Measurements from ENCODE around the gene SFRP5.

SFRP5 gene

DNA sequence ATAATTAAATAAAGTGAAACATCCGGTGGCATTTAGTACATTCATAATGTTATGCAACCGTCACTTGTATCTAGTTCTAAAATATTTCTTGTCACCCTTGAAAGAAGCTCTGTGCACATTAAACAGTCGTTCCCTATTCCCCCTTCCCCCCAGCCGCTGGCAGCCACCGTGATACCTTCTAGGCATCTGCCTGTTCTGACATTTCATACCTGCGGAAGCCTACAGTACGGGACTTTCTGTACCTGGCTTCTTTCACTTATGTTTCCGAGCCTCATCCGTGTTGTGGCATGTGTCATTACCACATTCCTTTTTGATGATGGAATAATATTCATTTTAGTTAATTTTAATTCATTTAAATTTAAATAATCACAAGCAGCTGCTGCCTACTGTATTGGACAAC, 13.9 kb upstream of the SFRP5 start:
- no peaks in the 10 kb centered on the region for H3K36me3 ChIP-seq (ENCODE audit: control insufficient read depth in 1 of 2, insufficient read depth in 2 of 2, low read length in 2 of 2)
- no peaks in the 10 kb centered on the region for H3K27me3 ChIP-seq (ENCODE audit: control insufficient read depth in 1 of 2, insufficient read depth in 2 of 2, low read length in 2 of 2)
- H3K9ac ChIP-seq (ENCODE audit: low read depth in 1 of 2, low read length in 2 of 2), result no peak overlapping the region
- peaks cover 12 to 37% of the 10 kb centered on the region in 2 donors for H3K4me1 ChIP-seq (ENCODE audit: control insufficient read depth in 1 of 2, insufficient read depth in 2 of 2, low read length in 2 of 2)
- H3K4me3 ChIP-seq (ENCODE audit: low read depth in 1 of 2, low read length in 2 of 2), result no peak overlapping the region
- H3K27ac ChIP-seq (ENCODE audit: low read depth, low read length), result no peak overlapping the region
- no peaks in the 10 kb centered on the region for H3K9me3 ChIP-seq (ENCODE audit: control insufficient read depth in 1 of 2, low read length in 2 of 2)

DNA sequence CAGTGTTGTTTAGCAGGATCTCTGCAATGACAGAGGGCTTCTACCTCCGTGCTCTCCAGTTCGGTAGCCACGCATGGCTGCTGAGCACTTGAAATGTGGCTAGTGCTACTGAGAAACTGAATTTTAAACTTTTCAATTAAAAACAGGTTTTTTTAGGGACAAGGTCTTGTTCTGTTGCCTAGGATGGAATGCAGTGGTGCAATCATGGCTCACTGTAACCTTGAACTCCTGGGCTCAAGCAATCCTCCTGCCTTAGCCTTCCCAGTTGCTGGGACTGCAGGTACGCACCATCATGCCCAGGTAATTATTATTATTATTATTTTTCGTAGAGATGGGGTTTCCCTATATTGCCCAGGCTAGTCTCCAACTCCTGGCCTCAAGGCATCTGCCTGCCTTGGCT, 13.4 kb upstream of the SFRP5 start:
- H3K27ac ChIP-seq (ENCODE audit: low read depth, low read length), result no peak overlapping the region
- H3K36me3 ChIP-seq (ENCODE audit: control insufficient read depth in 1 of 2, insufficient read depth in 2 of 2, low read length in 2 of 2), result no peaks in the 10 kb centered on the region
- no peaks in the 10 kb centered on the region for H3K27me3 ChIP-seq (ENCODE audit: control insufficient read depth in 1 of 2, insufficient read depth in 2 of 2, low read length in 2 of 2)
- H3K4me3 ChIP-seq (ENCODE audit: low read depth in 1 of 2, low read length in 2 of 2), result no peak overlapping the region
- H3K9me3 ChIP-seq (ENCODE audit: control insufficient read depth in 1 of 2, low read length in 2 of 2), result no peaks in the 10 kb centered on the region
- H3K4me1 ChIP-seq (ENCODE audit: control insufficient read depth in 1 of 2, insufficient read depth in 2 of 2, low read length in 2 of 2), result peaks cover 12 to 38% of the 10 kb centered on the region in 2 donors
- no peak overlapping the region for H3K9ac ChIP-seq (ENCODE audit: low read depth in 1 of 2, low read length in 2 of 2)

- H3K4me1 ChIP-seq (ENCODE audit: control insufficient read depth in 1 of 2, insufficient read depth in 2 of 2, low read length in 2 of 2), result peaks cover 12 to 32% of the 10 kb centered on the region in 2 donors
- no peaks in the 10 kb centered on the region for H3K9me3 ChIP-seq (ENCODE audit: control insufficient read depth in 1 of 2, low read length in 2 of 2)
- no peak overlapping the region for H3K27ac ChIP-seq (ENCODE audit: low read depth, low read length)
These were observed 12.5 kb upstream of the SFRP5 start for GRCh38 chr10:97784200-97784810.

DNA sequence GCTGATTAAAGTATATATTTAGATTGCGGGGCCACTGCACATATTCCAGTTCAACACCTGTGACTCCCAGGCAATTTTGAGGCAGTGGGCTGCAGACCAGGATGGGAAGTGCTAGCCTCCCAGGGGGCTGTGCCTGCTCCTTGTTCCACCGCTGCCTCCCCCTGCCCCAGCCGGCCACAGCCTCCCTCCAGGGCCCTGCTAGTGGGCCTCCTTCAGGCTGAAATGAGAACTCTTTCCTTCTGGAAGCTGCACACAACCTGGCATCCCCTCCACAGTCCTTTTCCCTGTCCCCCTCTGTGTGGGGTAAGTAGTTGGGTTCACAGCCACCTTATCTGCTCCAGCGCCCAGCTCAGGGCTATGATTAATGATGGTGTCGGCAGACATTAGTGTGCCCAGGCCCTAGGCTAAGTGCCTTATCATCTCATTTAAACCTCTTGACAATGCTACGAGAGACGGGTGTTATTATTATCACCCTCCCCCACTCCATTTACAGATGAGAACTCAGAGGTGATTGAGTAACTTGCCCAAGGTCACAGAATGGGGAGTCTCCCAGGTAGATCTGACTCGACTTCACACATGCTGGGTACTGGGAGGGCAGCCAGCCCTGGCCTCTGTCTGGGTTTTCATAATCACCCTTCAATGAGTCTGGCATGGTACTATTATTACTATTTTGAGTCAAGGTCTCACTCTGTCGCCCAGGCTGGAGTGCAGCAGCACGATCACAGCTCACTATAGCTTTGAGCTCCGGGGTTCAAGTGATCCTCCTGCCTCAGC, 10.8 kb upstream of the SFRP5 start:
- peaks cover 13 to 25% of the 10 kb centered on the region in 2 donors for H3K4me1 ChIP-seq (ENCODE audit: control insufficient read depth in 1 of 2, insufficient read depth in 2 of 2, low read length in 2 of 2)
- H3K9me3 ChIP-seq (ENCODE audit: control insufficient read depth in 1 of 2, low read length in 2 of 2), result no peaks in the 10 kb centered on the region
- no peak overlapping the region for H3K9ac ChIP-seq (ENCODE audit: low read depth in 1 of 2, low read length in 2 of 2)
- no peaks in the 10 kb centered on the region for H3K36me3 ChIP-seq (ENCODE audit: control insufficient read depth in 1 of 2, insufficient read depth in 2 of 2, low read length in 2 of 2)
- no peaks in the 10 kb centered on the region for H3K27me3 ChIP-seq (ENCODE audit: control insufficient read depth in 1 of 2, insufficient read depth in 2 of 2, low read length in 2 of 2)
- no peak overlapping the region for H3K4me3 ChIP-seq (ENCODE audit: low read depth in 1 of 2, low read length in 2 of 2)
- no peak overlapping the region for H3K27ac ChIP-seq (ENCODE audit: low read depth, low read length)

More at GRCh38 chr10:97784200-97784810, 12.5 kb upstream of the SFRP5 start:
- H3K9ac ChIP-seq (ENCODE audit: low read depth in 1 of 2, low read length in 2 of 2), result no peak overlapping the region
- H3K4me3 ChIP-seq (ENCODE audit: low read depth in 1 of 2, low read length in 2 of 2), result no peak overlapping the region
- no peaks in the 10 kb centered on the region for H3K36me3 ChIP-seq (ENCODE audit: control insufficient read depth in 1 of 2, insufficient read depth in 2 of 2, low read length in 2 of 2)
- H3K27me3 ChIP-seq (ENCODE audit: control insufficient read depth in 1 of 2, insufficient read depth in 2 of 2, low read length in 2 of 2), result no peaks in the 10 kb centered on the region

- Histone ChIP-seq H3K9ac (ENCODE audit: low read depth in 1 of 2, low read length in 2 of 2) (no peak overlapping the region), H3K4me3 (ENCODE audit: low read depth in 1 of 2, low read length in 2 of 2) (no peak overlapping the region), H3K27ac (ENCODE audit: low read depth, low read length) (no peak overlapping the region), H3K36me3 (ENCODE audit: control insufficient read depth in 1 of 2, insufficient read depth in 2 of 2, low read length in 2 of 2) (no peaks in the 10 kb centered on the region), H3K4me1 (ENCODE audit: control insufficient read depth in 1 of 2, insufficient read depth in 2 of 2, low read length in 2 of 2) (peaks cover 21 to 33% of the 10 kb centered on the region in 2 donors), H3K27me3 (ENCODE audit: control insufficient read depth in 1 of 2, insufficient read depth in 2 of 2, low read length in 2 of 2) (no peaks in the 10 kb centered on the region), H3K9me3 (ENCODE audit: control insufficient read depth in 1 of 2, low read length in 2 of 2) (no peaks in the 10 kb centered on the region)
These were observed 10.0 kb upstream of the SFRP5 start for GRCh38 chr10:97781618-97782331.

DNA sequence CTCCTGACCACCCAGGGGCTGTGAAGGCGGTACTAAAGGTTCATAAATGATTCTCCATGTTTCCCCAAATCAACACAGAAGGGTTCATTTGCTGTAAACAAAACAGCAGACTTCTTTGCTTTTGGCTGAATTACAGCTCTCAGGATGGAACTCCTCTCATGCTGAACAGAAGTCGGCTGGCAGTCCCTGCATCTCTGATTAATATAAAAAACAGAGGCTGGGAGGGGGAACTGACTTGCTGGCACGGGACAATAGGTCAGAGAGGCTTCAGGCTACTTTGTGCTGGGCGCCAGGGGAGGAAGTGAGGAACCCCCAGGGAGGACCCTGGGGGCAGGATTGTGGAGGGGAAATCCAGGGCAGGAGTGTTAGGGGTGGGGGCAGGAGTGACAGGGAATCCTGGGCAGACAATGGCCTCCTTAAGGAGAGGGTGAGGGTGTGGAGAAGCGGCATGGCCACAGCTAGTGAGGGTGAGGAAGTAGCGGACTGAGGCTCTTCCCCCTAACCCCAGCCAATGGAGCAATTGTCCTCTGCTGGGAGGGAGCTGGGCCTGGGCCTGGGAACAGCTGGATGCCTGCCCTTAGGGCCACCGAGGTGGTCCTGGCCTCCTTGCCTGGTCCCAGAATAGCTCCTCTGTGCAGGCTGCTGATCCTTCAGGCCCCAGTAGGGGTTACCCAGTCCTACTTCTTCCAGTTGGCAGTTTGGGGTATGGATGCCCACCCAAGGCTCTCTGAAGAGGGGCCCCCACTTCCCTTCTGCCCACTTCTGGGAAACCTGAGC, 9.2 kb upstream of the SFRP5 start:
- H3K9ac ChIP-seq (ENCODE audit: low read depth in 1 of 2, low read length in 2 of 2), result no peak overlapping the region
- H3K4me1 ChIP-seq (ENCODE audit: control insufficient read depth in 1 of 2, insufficient read depth in 2 of 2, low read length in 2 of 2), result peaks cover 22 to 34% of the 10 kb centered on the region in 2 donors
- no peak overlapping the region for H3K27ac ChIP-seq (ENCODE audit: low read depth, low read length)
- no peaks in the 10 kb centered on the region for H3K9me3 ChIP-seq (ENCODE audit: control insufficient read depth in 1 of 2, low read length in 2 of 2)
- H3K4me3 ChIP-seq (ENCODE audit: low read depth in 1 of 2, low read length in 2 of 2), result no peak overlapping the region
- no peaks in the 10 kb centered on the region for H3K36me3 ChIP-seq (ENCODE audit: control insufficient read depth in 1 of 2, insufficient read depth in 2 of 2, low read length in 2 of 2)
- no peaks in the 10 kb centered on the region for H3K27me3 ChIP-seq (ENCODE audit: control insufficient read depth in 1 of 2, insufficient read depth in 2 of 2, low read length in 2 of 2)

- no peaks in the 10 kb centered on the region for H3K9me3 ChIP-seq (ENCODE audit: control insufficient read depth in 1 of 2, low read length in 2 of 2)
- no peak overlapping the region for H3K27ac ChIP-seq (ENCODE audit: low read depth, low read length)
- H3K4me1 ChIP-seq (ENCODE audit: control insufficient read depth in 1 of 2, insufficient read depth in 2 of 2, low read length in 2 of 2), result peaks cover 29 to 36% of the 10 kb centered on the region in 2 donors
- H3K36me3 ChIP-seq (ENCODE audit: control insufficient read depth in 1 of 2, insufficient read depth in 2 of 2, low read length in 2 of 2), result no peaks in the 10 kb centered on the region
- H3K27me3 ChIP-seq (ENCODE audit: control insufficient read depth in 1 of 2, insufficient read depth in 2 of 2, low read length in 2 of 2), result no peaks in the 10 kb centered on the region
- H3K9ac ChIP-seq (ENCODE audit: low read depth in 1 of 2, low read length in 2 of 2), result no peak overlapping the region
- no peak overlapping the region for H3K4me3 ChIP-seq (ENCODE audit: low read depth in 1 of 2, low read length in 2 of 2)
These were observed 8.2 kb upstream of the SFRP5 start for GRCh38 chr10:97779975-97780374.

DNA sequence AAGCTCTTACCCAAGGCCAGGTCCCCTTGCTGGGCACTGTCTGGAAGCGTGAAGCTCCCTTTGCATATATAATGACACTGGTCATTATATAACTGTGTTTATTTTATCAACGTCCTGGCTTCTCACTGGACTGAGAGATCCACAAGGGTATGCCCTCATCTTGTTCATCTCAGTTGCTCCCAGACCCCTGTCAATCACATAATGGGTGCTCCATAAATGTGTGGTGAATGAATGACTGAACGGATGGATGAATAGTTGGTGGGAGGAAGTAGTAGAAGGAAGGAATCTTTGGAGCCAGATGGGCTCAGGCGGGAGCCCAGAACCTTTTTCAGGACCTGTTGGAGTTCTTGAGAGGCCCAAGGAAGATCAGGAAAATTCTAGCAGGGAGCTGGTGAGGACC, 7.7 kb upstream of the SFRP5 start:
- Histone ChIP-seq H3K27me3 (ENCODE audit: control insufficient read depth in 1 of 2, insufficient read depth in 2 of 2, low read length in 2 of 2) (no peaks in the 10 kb centered on the region), H3K4me1 (ENCODE audit: control insufficient read depth in 1 of 2, insufficient read depth in 2 of 2, low read length in 2 of 2) (peaks cover 29 to 41% of the 10 kb centered on the region in 2 donors), H3K9ac (ENCODE audit: low read depth in 1 of 2, low read length in 2 of 2) (no peak overlapping the region), H3K27ac (ENCODE audit: low read depth, low read length) (no peak overlapping the region), H3K4me3 (ENCODE audit: low read depth in 1 of 2, low read length in 2 of 2) (no peak overlapping the region), H3K36me3 (ENCODE audit: control insufficient read depth in 1 of 2, insufficient read depth in 2 of 2, low read length in 2 of 2) (no peaks in the 10 kb centered on the region), H3K9me3 (ENCODE audit: control insufficient read depth in 1 of 2, low read length in 2 of 2) (no peaks in the 10 kb centered on the region)

DNA sequence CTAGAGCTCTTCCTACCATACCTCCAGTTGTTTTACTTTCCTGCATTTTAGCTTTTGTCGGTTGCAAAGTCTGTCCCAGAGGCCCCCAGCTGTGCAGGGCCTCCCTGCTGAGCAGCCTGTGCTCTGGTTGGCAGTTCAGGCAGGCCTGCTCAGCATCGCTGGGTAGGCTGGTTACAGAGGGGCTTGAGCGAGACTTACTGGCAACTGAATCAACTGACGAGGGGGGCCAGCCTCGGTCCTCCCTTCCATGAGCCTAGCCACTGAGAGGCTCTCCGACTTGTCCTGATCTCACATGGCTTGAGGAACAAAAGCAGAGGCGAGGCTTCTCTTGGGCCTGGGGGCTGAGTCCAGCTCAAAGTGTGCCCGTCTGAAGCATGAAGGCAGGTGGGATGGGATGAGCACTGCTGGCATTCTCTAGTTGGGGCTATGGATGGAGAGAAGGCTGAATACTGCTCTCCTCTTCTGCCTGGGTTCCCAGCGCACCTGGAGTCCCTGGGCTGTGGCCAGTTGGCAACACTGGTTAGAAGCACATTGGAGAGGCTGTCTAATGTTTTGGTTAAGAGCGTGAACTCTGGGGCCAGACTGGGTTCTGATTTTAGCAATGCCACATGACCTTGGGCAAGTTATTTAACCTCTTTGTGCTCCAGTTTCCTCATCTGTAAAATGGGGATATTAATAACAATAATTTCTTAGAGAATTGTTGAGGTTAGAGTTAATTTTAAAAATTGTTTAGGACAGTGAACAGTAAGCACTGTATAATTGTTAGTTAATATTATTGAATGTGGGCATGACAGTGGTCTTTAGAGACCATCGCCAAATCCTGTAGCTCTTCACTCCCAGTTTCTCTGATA, 6.9 kb upstream of the SFRP5 start:
- Histone ChIP-seq H3K27me3 (ENCODE audit: control insufficient read depth in 1 of 2, insufficient read depth in 2 of 2, low read length in 2 of 2) (peaks cover 0 to 3% of the 10 kb centered on the region in 2 donors), H3K36me3 (ENCODE audit: control insufficient read depth in 1 of 2, insufficient read depth in 2 of 2, low read length in 2 of 2) (no peaks in the 10 kb centered on the region), H3K4me3 (ENCODE audit: low read depth in 1 of 2, low read length in 2 of 2) (no peak overlapping the region), H3K4me1 (ENCODE audit: control insufficient read depth in 1 of 2, insufficient read depth in 2 of 2, low read length in 2 of 2) (peaks cover 29 to 39% of the 10 kb centered on the region in 2 donors), H3K9me3 (ENCODE audit: control insufficient read depth in 1 of 2, low read length in 2 of 2) (no peaks in the 10 kb centered on the region), H3K27ac (ENCODE audit: low read depth, low read length) (no peak overlapping the region), H3K9ac (ENCODE audit: low read depth in 1 of 2, low read length in 2 of 2) (no peak overlapping the region)

Measured in duodenal mucosa (tissue), 2 donors.